GM12878 (cell line): ENCODE measurements around the gene AGAP1. TPM values are rescaled to one million over a fixed set of nuclear protein-coding genes. Genes with fewer than 3 reads are reported as not detected.

Experiments
- ATAC-seq: fragments of 200-7000 bp; cut with Tn5 transposase; 3 replicates; pipeline ENCODE4 v1.9.1; 2020; ENCODE audit warnings: mild to moderate bottlenecking, moderate library complexity
- BruUV-seq: library from RNA; stranded (reverse); fragments of 400-500 nt; replicated peaks from 2 replicates; lab custom pipeline; 2021; lab: Mats Ljungman, UMichigan
- CTCF ChIA-PET: fragments of 300-600 bp; sonication (Branson Sonifier 250); formaldehyde crosslinking; extraction: SDS; loops from one replicate; lab custom pipeline; 2021; ENCODE audit warnings: inconsistent platforms; lab: Yijun Ruan, JAX
- POLR2A ChIA-PET: fragments of 350-600 bp; formaldehyde crosslinking; extraction: SDS; loops from one replicate; lab custom pipeline; 2021; ENCODE audit warnings: inconsistent platforms; lab: Charles Lee
- RAD21 ChIA-PET: fragments of 300-600 bp; sonication (Branson Sonifier 250); formaldehyde crosslinking; loops from one replicate; lab custom pipeline; 2023; ENCODE audit warnings: antibody characterized with exemption; ENCODE audit not compliant: unreplicated experiment; lab: Charles Lee
- SMC1A ChIA-PET: fragments of 300-600 bp; sonication (Branson Sonifier 250); formaldehyde crosslinking; loops from one replicate; lab custom pipeline; 2023; ENCODE audit not compliant: unreplicated experiment, uncharacterized antibody; lab: Charles Lee
- DNase-seq: peaks from one replicate; pipeline ENCODE4 v3.0.0-alpha.2; 2011; ENCODE audit warnings: low read depth, low spot score
- FAIRE-seq: peaks from 3 replicates; lab custom pipeline; 2011; peaks lifted over from hg19 to GRCh38; lab: Jason Lieb, UNC
- H2AFZ ChIP-seq: 2 replicates; pipeline ENCODE4 v1.6.0; 2011; ENCODE audit warnings: low read depth, low read length, control low read depth; ENCODE audit not compliant: control insufficient read depth
- H3K27ac ChIP-seq: 2 replicates; pipeline ENCODE4 v1.5.1; 2011; ENCODE audit warnings: control low read depth; ENCODE audit not compliant: control insufficient read depth, insufficient read depth
- H3K27me3 ChIP-seq, 2 experiments: replicated peaks in 1 of 2; 2 replicates each; pipeline versions ENCODE4 v1.6.0 to v1.6.1; 2011; ENCODE audit warnings: low read length in 1 of 2; ENCODE audit not compliant: control insufficient read depth in 2 of 2, insufficient read depth in 2 of 2
- H3K36me3 ChIP-seq, 2 experiments: 2 replicates each; pipeline ENCODE4 v1.5.1; 2011; ENCODE audit warnings: low read length in 1 of 2; ENCODE audit not compliant: control insufficient read depth in 2 of 2, insufficient read depth in 2 of 2
- H3K4me1 ChIP-seq: 2 replicates; pipeline ENCODE4 v1.6.1; 2011; ENCODE audit warnings: mild to moderate bottlenecking, low read length, moderate library complexity, mixed read lengths; ENCODE audit not compliant: control insufficient read depth, insufficient read depth
- H3K4me2 ChIP-seq: 2 replicates; pipeline ENCODE4 v1.6.0; 2011; ENCODE audit warnings: control low read depth; ENCODE audit not compliant: control insufficient read depth, insufficient read depth
- H3K4me3 ChIP-seq: fragments of 200-600 bp; sonication (generic); 2 replicates; pipeline ENCODE4 v1.5.1; 2016
- H3K79me2 ChIP-seq: 2 replicates; pipeline ENCODE4 v1.6.0; 2011; ENCODE audit warnings: low read length; ENCODE audit not compliant: control insufficient read depth, insufficient read depth
- H3K9ac ChIP-seq: 2 replicates; pipeline ENCODE4 v1.8.0; 2011; ENCODE audit warnings: low read length, control low read depth, mixed read lengths; ENCODE audit not compliant: control insufficient read depth, insufficient read depth
- H3K9me3 ChIP-seq: replicated peaks from 3 replicates; pipeline ENCODE4 v1.5.1; 2011; ENCODE audit warnings: mild to moderate bottlenecking, low read length; ENCODE audit not compliant: control insufficient read depth, insufficient read depth
- H4K20me1 ChIP-seq: 2 replicates; pipeline ENCODE4 v1.6.0; 2011; ENCODE audit not compliant: control insufficient read depth, insufficient read depth
- ATF7 ChIP-seq: fragments of 450-650 bp; IDR thresholded peaks from 2 replicates; pipeline ENCODE4 v1.6.1; 2016; ENCODE audit warnings: low read depth, mild to moderate bottlenecking
- DPF2 ChIP-seq: fragments of 450-650 bp; IDR thresholded peaks from 2 replicates; pipeline ENCODE4 v1.6.1; 2017; ENCODE audit warnings: mild to moderate bottlenecking
- EP300 ChIP-seq, 2 experiments: fragments of 150-350 bp in 1 of 2; IDR thresholded peaks; 2 replicates each; pipeline ENCODE4 v1.6.1; 2011 to 2012; ENCODE audit warnings: low read depth in 2 of 2, low read length in 2 of 2, borderline replicate concordance in 1 of 2, improper control_type of control experiment in 1 of 2, inconsistent platforms in 1 of 2; ENCODE audit not compliant: control insufficient read depth in 1 of 2
- ESRRA ChIP-seq: IDR thresholded peaks from 2 replicates; pipeline ENCODE4 v1.6.1; 2012; ENCODE audit warnings: mild to moderate bottlenecking, low read length, improper control_type of control experiment
- ETV6 ChIP-seq, 2 experiments: fragments of 450-650 bp in 1 of 2; IDR thresholded peaks in 1 of 2; conservative IDR thresholded peaks in 1 of 2; 2 replicates each; pipeline ENCODE4 v1.6.1; 2014; ENCODE audit warnings: antibody characterized with exemption in 1 of 2, borderline replicate concordance in 1 of 2, low read depth in 1 of 2, mild to moderate bottlenecking in 1 of 2, moderate library complexity in 1 of 2
- EZH2 ChIP-seq: IDR thresholded peaks from 2 replicates; pipeline ENCODE4 v1.6.1; 2012; ENCODE audit warnings: low read depth, mild to moderate bottlenecking, control low read depth, inconsistent platforms, low read length, borderline replicate concordance; ENCODE audit not compliant: control insufficient read depth
- FOXK2 ChIP-seq: fragments of 450-650 bp; IDR thresholded peaks from 2 replicates; pipeline ENCODE4 v1.6.1; 2017; ENCODE audit warnings: mild to moderate bottlenecking, moderate library complexity
- HDAC2 ChIP-seq: fragments of 200-600 bp; sonication (generic); IDR thresholded peaks from 2 replicates; pipeline ENCODE4 v1.6.1; 2017
- MLLT1 ChIP-seq: fragments of 450-650 bp; IDR thresholded peaks from 2 replicates; pipeline ENCODE4 v1.6.1; 2016; ENCODE audit warnings: mild to moderate bottlenecking
- MTA2 ChIP-seq: fragments of 450-650 bp; IDR thresholded peaks from 2 replicates; pipeline ENCODE4 v1.6.1; 2016; ENCODE audit warnings: low read depth, mild to moderate bottlenecking, moderate library complexity
- MYC ChIP-seq: IDR thresholded peaks from 2 replicates; pipeline ENCODE4 v1.6.1; 2011; ENCODE audit warnings: mild to moderate bottlenecking, low read length, moderate library complexity, inconsistent platforms; ENCODE audit not compliant: insufficient read depth, insufficient replicate concordance, insufficient read length, severe bottlenecking
- RBBP5 ChIP-seq: fragments of 200-600 bp; sonication (generic); conservative IDR thresholded peaks from 2 replicates; pipeline ENCODE4 v1.6.1; 2016
- SPI1 ChIP-seq: IDR thresholded peaks from 2 replicates; pipeline ENCODE4 v1.6.1; 2011; ENCODE audit warnings: low read depth, mild to moderate bottlenecking, low read length, moderate library complexity, borderline replicate concordance; ENCODE audit not compliant: insufficient read depth
- ZNF217 ChIP-seq: fragments of 450-650 bp; IDR thresholded peaks from 2 replicates; pipeline ENCODE4 v1.6.1; 2017; ENCODE audit warnings: antibody characterized with exemption, mild to moderate bottlenecking
- ZNF592 ChIP-seq: fragments of 450-650 bp; IDR thresholded peaks from 2 replicates; pipeline ENCODE4 v1.6.1; 2017; ENCODE audit warnings: mild to moderate bottlenecking, moderate library complexity
- WGBS: methylation state at CpG from one replicate; pipeline ENCODE4 v1.1.6; 2016; ENCODE audit warnings: low lambda C conversion rate; ENCODE audit not compliant: insufficient replicate concordance, insufficient coverage; ENCODE audit errors: missing lambda C conversion rate; 5-methylcytosine and 5-hydroxymethylcytosine counted together
- in situ Hi-C: fragments of 300-500 bp; cut with MboI; formaldehyde crosslinking; loops from 9 replicates; pipeline ENCODE4 v1.14.3; 2018; ENCODE audit warnings: mixed read lengths
- intact Hi-C: fragments of 100-400 bp; cut with micrococcal nuclease; formaldehyde crosslinking; loops from one replicate; pipeline ENCODE4 v1.14.2; 2022; ENCODE audit not compliant: unreplicated experiment
- polyA plus RNA-seq, 11 experiments: library from polyadenylated mRNA; depleted of rRNA in 4 of 11; unstranded in 6 of 11; stranded (reverse) in 5 of 11; fragments of >200 nt; fragmentation: Nextera tagmentation in 4 of 11; fragmentation: Illumina TruSeq in 1 of 11; extraction: Ambion mirVana in 4 of 11; extraction: Trizol in 1 of 11; gene quantifications; 1 replicate in 1 of 11; 2 replicates in 10 of 11; pipeline versions ENCODE4 v1.2.1 to v1.2.3, GENCODE V29; 2011 to 2016; ENCODE audit warnings: inconsistent platforms in 2 of 11, missing spikeins in 2 of 11, low read depth in 1 of 11
- total RNA-seq, 4 experiments: library from RNA; depleted of rRNA in 3 of 4; stranded (reverse); fragments of >200 nt in 3 of 4; fragmentation: Illumina TruSeq in 1 of 4; extraction: Trizol in 1 of 4; gene quantifications; 2 replicates each; pipeline versions ENCODE4 v1.2.1 to v1.2.3, GENCODE V29; 2013 to 2021
- TF ChIP-seq, protein P1 (sequence below): fragments of 450-650 bp; conservative IDR thresholded peaks from 2 replicates; pipeline ENCODE4 v1.6.1; 2017; ENCODE audit warnings: mild to moderate bottlenecking, moderate library complexity

AGAP1 gene
- total and polyA plus RNA-seq, 10 of the 15 experiments (the other 5 are each of a cell fraction or from before 2014, with no cell fraction given) = 0.05 to 0.15 (median 0.06) TPM; not detected in 7

DNA sequence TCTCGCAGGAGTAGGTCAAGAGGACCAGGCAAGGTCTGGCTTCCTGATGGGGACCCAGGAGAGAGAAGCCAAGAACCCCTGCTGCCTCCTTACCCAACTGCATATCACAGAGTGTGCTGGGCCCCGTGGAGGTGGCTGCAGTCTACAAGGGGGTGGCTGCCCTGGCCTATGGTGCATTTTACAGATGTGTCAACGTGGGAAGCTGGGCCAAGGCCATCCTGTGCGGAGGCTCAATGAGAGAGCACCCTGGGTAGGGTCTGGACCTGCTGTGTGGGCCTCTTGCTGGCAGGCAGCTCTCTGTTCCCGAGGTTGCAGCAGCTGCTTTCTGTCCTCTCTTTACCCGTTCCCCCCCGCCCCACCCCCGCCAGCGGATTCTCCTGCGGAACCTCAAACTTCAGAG lies 612.9 kb downstream of the AGAP1 start (continued):
- TF ChIP-seq EZH2 = no peak
- no peak for TF ChIP-seq FOXK2
- TF ChIP-seq EP300 (IDR thresholded peaks at IDR 0.05; ENCODE audit: borderline replicate concordance in 1 of 2, control insufficient read depth in 1 of 2, low read depth in 2 of 2, low read length in 2 of 2) = no peak
- TF ChIP-seq SPI1 = no peak
- no peak for TF ChIP-seq RBBP5

DNA sequence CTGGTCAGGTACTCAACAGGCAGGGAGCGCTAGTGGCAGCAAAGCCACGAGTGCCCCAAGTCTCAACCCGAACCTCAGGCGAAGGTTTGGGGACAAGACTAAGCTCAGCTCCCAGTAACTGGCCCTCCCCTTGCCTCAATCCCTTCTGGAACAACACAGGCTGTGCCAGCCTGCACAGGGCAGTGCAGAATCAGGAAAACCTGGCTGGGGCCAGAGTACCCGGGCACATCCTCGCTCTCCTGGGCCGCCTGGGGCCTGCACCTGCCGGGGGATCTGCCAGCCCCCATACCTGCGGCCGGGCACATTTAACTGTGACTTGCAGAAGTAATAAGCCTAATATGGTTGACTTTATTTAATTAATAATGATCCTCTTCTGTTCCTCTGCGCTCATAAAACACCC lies 613.7 kb downstream of the AGAP1 start:
- no peaks in the 10 kb centered on the region for H3K36me3 ChIP-seq
- in situ Hi-C loops = no loop called here
- ATAC-seq = no peak
- TF ChIP-seq ZNF217 (no peak), MTA2 (no peak), ESRRA (no peak), MYC (no peak), MLLT1 (no peak), ETV6 (conservative IDR thresholded peaks at IDR 0.05 in 1 of 2, IDR thresholded peaks at IDR 0.05 in 1 of 2; ENCODE audit: borderline replicate concordance in 1 of 2, low read depth in 1 of 2) (no peak), HDAC2 (no peak), ATF7 (no peak), ZNF592 (no peak), DPF2 (no peak)
- TF ChIP-seq, protein P1, sequence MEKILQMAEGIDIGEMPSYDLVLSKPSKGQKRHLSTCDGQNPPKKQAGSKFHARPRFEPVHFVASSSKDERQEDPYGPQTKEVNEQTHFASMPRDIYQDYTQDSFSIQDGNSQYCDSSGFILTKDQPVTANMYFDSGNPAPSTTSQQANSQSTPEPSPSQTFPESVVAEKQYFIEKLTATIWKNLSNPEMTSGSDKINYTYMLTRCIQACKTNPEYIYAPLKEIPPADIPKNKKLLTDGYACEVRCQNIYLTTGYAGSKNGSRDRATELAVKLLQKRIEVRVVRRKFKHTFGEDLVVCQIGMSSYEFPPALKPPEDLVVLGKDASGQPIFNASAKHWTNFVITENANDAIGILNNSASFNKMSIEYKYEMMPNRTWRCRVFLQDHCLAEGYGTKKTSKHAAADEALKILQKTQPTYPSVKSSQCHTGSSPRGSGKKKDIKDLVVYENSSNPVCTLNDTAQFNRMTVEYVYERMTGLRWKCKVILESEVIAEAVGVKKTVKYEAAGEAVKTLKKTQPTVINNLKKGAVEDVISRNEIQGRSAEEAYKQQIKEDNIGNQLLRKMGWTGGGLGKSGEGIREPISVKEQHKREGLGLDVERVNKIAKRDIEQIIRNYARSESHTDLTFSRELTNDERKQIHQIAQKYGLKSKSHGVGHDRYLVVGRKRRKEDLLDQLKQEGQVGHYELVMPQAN = no peak

More for the DNA sequence above, 613.7 kb downstream of the AGAP1 start:
- H4K20me1 ChIP-seq = no peaks in the 10 kb centered on the region
- no peak overlapping the region for H3K9ac ChIP-seq
- H3K27ac ChIP-seq = no peak overlapping the region
- CTCF ChIA-PET = no interaction called here
- SMC1A ChIA-PET = no interaction called here
- 24% methylated on average over 11 of the region's 11 CpGs for WGBS
- no peak overlapping the region for H2AFZ ChIP-seq
- BruUV-seq = no TSS peak
- H3K9me3 ChIP-seq = no peaks in the 10 kb centered on the region
- no peaks in the 10 kb centered on the region for H3K79me2 ChIP-seq
- no peaks in the 10 kb centered on the region; a peak in 1 of 4 replicates for H3K27me3 ChIP-seq
- H3K4me3 ChIP-seq = no peak overlapping the region
- H3K4me2 ChIP-seq = no peak overlapping the region
- H3K4me1 ChIP-seq = no peaks in the 10 kb centered on the region
- intact Hi-C loops = no loop called here
- POLR2A ChIA-PET = interaction anchor here (0.6 kb wide), 1 partner anchor 82 kb away, joined by 8 read pairs; no protein-coding TSS in a partner anchor
- FAIRE-seq = no peak
- RAD21 ChIA-PET = no interaction called here
- no peak for DNase-seq
